A549 (cell line): Measurements from ENCODE around the gene ZNF385D.

Experiments
- CBX2 ChIP-seq: fragments of 200-600 bp; sonication (generic); IDR thresholded peaks from 2 replicates; pipeline ENCODE4 v1.6.1; 2016; ENCODE audit warnings: low read depth, mild to moderate bottlenecking, borderline replicate concordance
- CEBPB ChIP-seq, 2 experiments: fragments of >200 bp in 1 of 2; sonication (Bioruptor Twin) in 1 of 2; formaldehyde crosslinking in 1 of 2; IDR thresholded peaks; 2 replicates each; pipeline ENCODE4 v1.6.1; 2012 to 2016
- CHD4 ChIP-seq: fragments of 200-600 bp; sonication (generic); IDR thresholded peaks from 2 replicates; pipeline ENCODE4 v1.6.1; 2016; ENCODE audit warnings: antibody characterized with exemption, mild to moderate bottlenecking, borderline replicate concordance
- EP300 ChIP-seq, 2 experiments: fragments of >200 bp; sonication (Bioruptor Twin); formaldehyde crosslinking; IDR thresholded peaks; 2 replicates in 1 of 2; 3 replicates in 1 of 2; pipeline ENCODE4 v1.6.1; 2016 to 2017
- FOXS1 ChIP-seq: fragments of 250-450 bp; sonication (Bioruptor Pico); IDR thresholded peaks from 2 replicates; pipeline ENCODE4 v1.5.0; 2020; ENCODE audit warnings: mild to moderate bottlenecking, moderate library complexity
- HOXA7 ChIP-seq: fragments of 250-450 bp; sonication (Bioruptor Pico); IDR thresholded peaks from 2 replicates; pipeline ENCODE4 v1.5.0; 2020; ENCODE audit warnings: mild to moderate bottlenecking, moderate library complexity
- MAZ ChIP-seq: fragments of 150-350 bp; IDR thresholded peaks from 2 replicates; pipeline ENCODE4 v1.6.1; 2014; ENCODE audit warnings: antibody characterized with exemption, low read depth, low read length, borderline replicate concordance
- MYC ChIP-seq: IDR thresholded peaks from 2 replicates; pipeline ENCODE4 v1.6.1; 2012; ENCODE audit warnings: mild to moderate bottlenecking, inconsistent platforms, low read length, improper control_type of control experiment, borderline replicate concordance
- POLR2A ChIP-seq: IDR thresholded peaks from 2 replicates; pipeline ENCODE4 v1.6.1; 2012; ENCODE audit warnings: mild to moderate bottlenecking, low read length
- RAD21 ChIP-seq, 2 experiments: fragments of >200 bp in 1 of 2; sonication (Bioruptor Twin) in 1 of 2; formaldehyde crosslinking in 1 of 2; IDR thresholded peaks in 1 of 2; conservative IDR thresholded peaks in 1 of 2; 2 replicates in 1 of 2; 3 replicates in 1 of 2; pipeline ENCODE4 v1.6.1; 2012 to 2018; ENCODE audit warnings: inconsistent platforms in 1 of 2
- SREBF2 ChIP-seq: fragments of 450-650 bp; IDR thresholded peaks from 2 replicates; pipeline ENCODE4 v1.6.1; 2014; ENCODE audit warnings: mild to moderate bottlenecking, moderate library complexity
- TF ChIP-seq, protein P1 (sequence below): IDR thresholded peaks from 2 replicates; pipeline ENCODE4 v1.6.1; 2012; ENCODE audit warnings: low read depth, borderline replicate concordance
- TF ChIP-seq, protein P2 (sequence below): fragments of >200 bp; sonication (Bioruptor Twin); formaldehyde crosslinking; IDR thresholded peaks from 3 replicates; pipeline ENCODE4 v1.5.1; 2016

DNA sequence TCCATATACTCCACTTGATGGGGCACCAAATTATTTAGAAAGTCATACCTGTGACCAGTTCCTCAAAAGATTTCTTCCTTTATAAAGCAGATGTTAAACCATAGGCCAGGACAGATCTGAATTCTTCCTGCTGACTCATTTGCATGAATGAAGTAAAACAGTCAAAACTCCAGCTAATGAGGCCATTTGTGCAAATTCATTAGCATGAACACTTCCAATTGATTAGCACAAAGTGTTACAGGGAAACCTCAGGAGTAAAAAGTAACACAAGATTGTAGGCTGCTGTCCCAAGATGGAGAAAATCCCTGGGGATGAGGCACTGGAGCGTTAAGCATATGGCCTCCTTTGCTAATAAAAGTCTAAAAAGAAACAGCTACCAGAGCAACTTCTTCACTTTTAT lies 149.8 kb downstream of the ZNF385D start:
- TF ChIP-seq, protein P1, sequence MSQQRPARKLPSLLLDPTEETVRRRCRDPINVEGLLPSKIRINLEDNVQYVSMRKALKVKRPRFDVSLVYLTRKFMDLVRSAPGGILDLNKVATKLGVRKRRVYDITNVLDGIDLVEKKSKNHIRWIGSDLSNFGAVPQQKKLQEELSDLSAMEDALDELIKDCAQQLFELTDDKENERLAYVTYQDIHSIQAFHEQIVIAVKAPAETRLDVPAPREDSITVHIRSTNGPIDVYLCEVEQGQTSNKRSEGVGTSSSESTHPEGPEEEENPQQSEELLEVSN: no peak
- TF ChIP-seq FOXS1 (no peak), RAD21 (conservative IDR thresholded peaks at IDR 0.05 in 1 of 2, IDR thresholded peaks at IDR 0.05 in 1 of 2) (no peak), CBX2 (no peak), CEBPB (IDR thresholded peaks at IDR 0.05) (no peak), HOXA7 (CRISPR knock-in tag) (no peak), EP300 (IDR thresholded peaks at IDR 0.05) (no peak), SREBF2 (no peak), CHD4 (no peak), POLR2A (no peak), MAZ (no peak), MYC (no peak)
- TF ChIP-seq, protein P2, sequence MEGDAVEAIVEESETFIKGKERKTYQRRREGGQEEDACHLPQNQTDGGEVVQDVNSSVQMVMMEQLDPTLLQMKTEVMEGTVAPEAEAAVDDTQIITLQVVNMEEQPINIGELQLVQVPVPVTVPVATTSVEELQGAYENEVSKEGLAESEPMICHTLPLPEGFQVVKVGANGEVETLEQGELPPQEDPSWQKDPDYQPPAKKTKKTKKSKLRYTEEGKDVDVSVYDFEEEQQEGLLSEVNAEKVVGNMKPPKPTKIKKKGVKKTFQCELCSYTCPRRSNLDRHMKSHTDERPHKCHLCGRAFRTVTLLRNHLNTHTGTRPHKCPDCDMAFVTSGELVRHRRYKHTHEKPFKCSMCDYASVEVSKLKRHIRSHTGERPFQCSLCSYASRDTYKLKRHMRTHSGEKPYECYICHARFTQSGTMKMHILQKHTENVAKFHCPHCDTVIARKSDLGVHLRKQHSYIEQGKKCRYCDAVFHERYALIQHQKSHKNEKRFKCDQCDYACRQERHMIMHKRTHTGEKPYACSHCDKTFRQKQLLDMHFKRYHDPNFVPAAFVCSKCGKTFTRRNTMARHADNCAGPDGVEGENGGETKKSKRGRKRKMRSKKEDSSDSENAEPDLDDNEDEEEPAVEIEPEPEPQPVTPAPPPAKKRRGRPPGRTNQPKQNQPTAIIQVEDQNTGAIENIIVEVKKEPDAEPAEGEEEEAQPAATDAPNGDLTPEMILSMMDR: no peak
